Common myeloid progenitor, CD34-positive (primary cell): Measurements from ENCODE around the gene ACOT7.
A peak's percentile ranks its signal among the peaks of the same experiment; 100 is the strongest.

ENCODE experiments used
- CTCF ChIA-PET: fragments of 350-600 bp; sonication (Branson Sonifier 250); formaldehyde crosslinking; loops from one replicate; lab custom pipeline; 2021; ENCODE audit warnings: antibody characterized with exemption; lab: Charles Lee
- POLR2A ChIA-PET: fragments of 350-600 bp; sonication (Branson Sonifier 250); formaldehyde crosslinking; loops from one replicate; lab custom pipeline; 2021; ENCODE audit warnings: antibody characterized with exemption; lab: Charles Lee
- DNase-seq, 3 donors: peaks; one replicate each; pipeline versions ENCODE4 v3.0.0 to v3.0.0-alpha.2; 2013
- H3K27ac ChIP-seq, 2 experiments: 1 replicate in 1 of 2; 2 replicates in 1 of 2; pipeline ENCODE4 v1.7.0; 2013; ENCODE audit warnings: inconsistent platforms in 2 of 2, low read length in 2 of 2, mild to moderate bottlenecking in 2 of 2, low read depth in 1 of 2, moderate library complexity in 1 of 2; ENCODE audit not compliant: severe bottlenecking in 2 of 2, insufficient read depth in 1 of 2, poor library complexity in 1 of 2
- H3K27me3 ChIP-seq, 5 experiments: replicated peaks in 2 of 5; 1 replicate in 3 of 5; 2 replicates in 2 of 5; pipeline versions ENCODE4 v1.6.1 to v1.7.0; 2013; ENCODE audit warnings: low read length in 4 of 5, mild to moderate bottlenecking in 2 of 5, moderate library complexity in 2 of 5, inconsistent platforms in 1 of 5; ENCODE audit not compliant: insufficient read depth in 5 of 5, control insufficient read depth in 4 of 5
- H3K36me3 ChIP-seq, 4 experiments: 1 replicate in 2 of 4; 2 replicates in 2 of 4; pipeline versions ENCODE4 v1.6.1 to v1.7.0; 2013; ENCODE audit warnings: low read length in 3 of 4, control low read depth in 1 of 4, mild to moderate bottlenecking in 1 of 4; ENCODE audit not compliant: control insufficient read depth in 4 of 4, insufficient read depth in 4 of 4
- H3K4me1 ChIP-seq, 4 experiments: 1 replicate in 3 of 4; 2 replicates in 1 of 4; pipeline versions ENCODE4 v1.6.1 to v1.7.1; 2013; ENCODE audit warnings: low read length in 3 of 4, mild to moderate bottlenecking in 3 of 4, control low read depth in 1 of 4, inconsistent platforms in 1 of 4, moderate library complexity in 1 of 4; ENCODE audit not compliant: control insufficient read depth in 4 of 4, insufficient read depth in 4 of 4; ENCODE audit errors: control extremely low read depth in 1 of 4
- H3K4me3 ChIP-seq, 7 experiments: 1 replicate in 4 of 7; 2 replicates in 3 of 7; pipeline versions ENCODE4 v1.5.1 to v1.7.0; 2013; ENCODE audit warnings: mild to moderate bottlenecking in 7 of 7, low read length in 6 of 7, moderate library complexity in 6 of 7, inconsistent platforms in 2 of 7, low read depth in 2 of 7, control low read depth in 1 of 7; ENCODE audit not compliant: insufficient read depth in 4 of 7, control insufficient read depth in 1 of 7; ENCODE audit errors: extremely low read depth in 1 of 7
- H3K9me3 ChIP-seq, 5 experiments: 1 replicate in 4 of 5; 2 replicates in 1 of 5; pipeline versions ENCODE4 v1.6.1 to v1.7.1; 2013; ENCODE audit warnings: low read length in 4 of 5, mild to moderate bottlenecking in 2 of 5, inconsistent platforms in 1 of 5, low read depth in 1 of 5, moderate library complexity in 1 of 5; ENCODE audit not compliant: control insufficient read depth in 4 of 5, insufficient read depth in 2 of 5; ENCODE audit errors: control extremely low read depth in 1 of 5
- WGBS: methylation state at CpG from one replicate; pipeline ENCODE4 v1.1.5; 2013; ENCODE audit not compliant: insufficient coverage; 5-methylcytosine and 5-hydroxymethylcytosine counted together

ACOT7 gene

DNA sequence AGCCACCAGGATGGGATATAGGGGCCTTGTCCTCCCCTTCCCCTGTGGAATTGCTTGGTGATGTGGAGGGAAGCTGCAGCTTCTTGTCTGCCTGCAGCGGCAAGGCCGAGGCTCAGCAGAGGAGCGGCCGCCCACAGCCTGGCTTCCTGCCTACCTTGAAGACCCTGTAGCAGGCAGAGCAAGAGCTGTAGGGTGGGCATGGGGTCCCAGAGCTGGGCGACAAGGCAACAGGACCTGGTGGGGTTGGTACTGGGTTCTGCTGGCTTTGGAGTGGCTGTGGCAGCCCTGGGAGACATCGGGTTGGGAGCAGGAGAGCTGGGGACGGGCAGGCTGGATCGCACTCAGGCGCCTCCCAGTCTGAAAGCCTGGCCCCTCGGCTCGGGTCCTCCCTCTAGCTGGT lies 126.9 kb downstream of the ACOT7 start:
- WGBS: 99% methylated on average over 11 of the region's 11 CpGs
- POLR2A ChIA-PET: no interaction called here
- Histone ChIP-seq H3K27ac (no peak overlapping the region), H3K27me3 (peaks cover 0 to 21% (median 7%) of the 10 kb centered on the region in 5 experiments), H3K4me1 (no peaks in the 10 kb centered on the region), H3K4me3 (no peak overlapping the region), H3K9me3 (no peaks in the 10 kb centered on the region), H3K36me3 (peaks cover 0 to 3% (median 0%) of the 10 kb centered on the region in 4 experiments)
- DNase-seq: no peak
- CTCF ChIA-PET: no interaction called here

DNA sequence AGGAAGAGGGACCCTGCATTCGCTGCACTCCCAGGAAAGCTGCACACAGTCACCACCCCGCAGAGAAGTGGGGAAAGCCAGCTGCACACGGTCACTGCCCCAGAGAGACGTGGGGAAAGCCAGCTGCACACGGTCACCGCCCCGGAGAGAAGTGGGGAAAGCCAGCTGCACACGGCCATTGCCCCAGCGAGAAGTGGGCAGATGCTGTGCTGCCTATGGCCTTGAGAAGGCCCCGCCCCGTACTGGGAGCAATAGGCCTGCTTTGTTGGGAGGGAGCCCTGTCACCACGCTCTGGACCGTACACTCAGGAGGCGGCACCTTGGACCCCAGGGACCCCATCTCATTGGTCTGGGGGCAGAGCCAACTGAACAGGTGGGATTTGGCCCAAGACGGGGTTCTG lies 128.4 kb downstream of the ACOT7 start:
- Histone ChIP-seq H3K4me3 (no peak overlapping the region), H3K4me1 (peaks cover 0 to 11% (median 10%) of the 10 kb centered on the region in 4 experiments), H3K9me3 (no peaks in the 10 kb centered on the region), H3K27ac (no peak overlapping the region), H3K27me3 (peaks cover 0 to 27% (median 8%) of the 10 kb centered on the region in 5 experiments), H3K36me3 (peaks cover 0 to 3% (median 0%) of the 10 kb centered on the region in 4 experiments)
- DNase-seq: no peak
- ChIA-PET CTCF (interaction anchor here (1.0 to 1.2 kb wide), 4 partner anchors 9 to 154 kb away, joined by 3 read pairs; partner anchors contain the start of gene HES2), POLR2A (no interaction called here)
- 96% methylated on average over 15 of the region's 15 CpGs for WGBS

DNA sequence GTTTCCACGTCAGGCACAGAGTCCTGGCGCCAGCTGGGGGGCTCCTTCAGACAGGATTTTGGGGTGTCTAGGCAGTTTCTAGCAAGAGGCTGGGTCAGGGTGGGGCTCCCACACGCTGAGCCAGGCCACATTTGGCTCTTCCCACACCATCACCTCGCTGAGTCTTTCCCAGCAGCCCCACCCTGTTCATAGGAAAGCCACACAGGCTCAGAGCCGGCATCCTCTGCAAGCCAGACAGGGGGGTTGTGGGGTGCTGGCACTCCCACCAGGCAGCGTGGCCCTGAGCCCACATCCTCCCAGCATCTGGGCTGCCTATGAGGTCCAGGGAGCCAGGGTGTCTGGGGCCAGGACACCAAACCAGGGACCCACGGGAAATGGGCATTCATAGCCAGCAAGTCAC lies 129.9 kb downstream of the ACOT7 start:
- Histone ChIP-seq H3K36me3 (peaks cover 0 to 3% (median 0%) of the 10 kb centered on the region in 4 experiments), H3K27me3 (peaks cover 0 to 40% (median 18%) of the 10 kb centered on the region in 5 experiments), H3K9me3 (no peaks in the 10 kb centered on the region), H3K4me3 (no peak overlapping the region), H3K4me1 (peaks cover 0 to 16% (median 14%) of the 10 kb centered on the region in 4 experiments), H3K27ac (no peak overlapping the region)
- no peak for DNase-seq
- 85% methylated on average over 6 of the region's 7 CpGs for WGBS
- CTCF ChIA-PET: interaction anchor here (1.2 kb wide), 1 partner anchor 15 kb away, joined by 4 read pairs; no protein-coding TSS in a partner anchor
- POLR2A ChIA-PET: no interaction called here

DNA sequence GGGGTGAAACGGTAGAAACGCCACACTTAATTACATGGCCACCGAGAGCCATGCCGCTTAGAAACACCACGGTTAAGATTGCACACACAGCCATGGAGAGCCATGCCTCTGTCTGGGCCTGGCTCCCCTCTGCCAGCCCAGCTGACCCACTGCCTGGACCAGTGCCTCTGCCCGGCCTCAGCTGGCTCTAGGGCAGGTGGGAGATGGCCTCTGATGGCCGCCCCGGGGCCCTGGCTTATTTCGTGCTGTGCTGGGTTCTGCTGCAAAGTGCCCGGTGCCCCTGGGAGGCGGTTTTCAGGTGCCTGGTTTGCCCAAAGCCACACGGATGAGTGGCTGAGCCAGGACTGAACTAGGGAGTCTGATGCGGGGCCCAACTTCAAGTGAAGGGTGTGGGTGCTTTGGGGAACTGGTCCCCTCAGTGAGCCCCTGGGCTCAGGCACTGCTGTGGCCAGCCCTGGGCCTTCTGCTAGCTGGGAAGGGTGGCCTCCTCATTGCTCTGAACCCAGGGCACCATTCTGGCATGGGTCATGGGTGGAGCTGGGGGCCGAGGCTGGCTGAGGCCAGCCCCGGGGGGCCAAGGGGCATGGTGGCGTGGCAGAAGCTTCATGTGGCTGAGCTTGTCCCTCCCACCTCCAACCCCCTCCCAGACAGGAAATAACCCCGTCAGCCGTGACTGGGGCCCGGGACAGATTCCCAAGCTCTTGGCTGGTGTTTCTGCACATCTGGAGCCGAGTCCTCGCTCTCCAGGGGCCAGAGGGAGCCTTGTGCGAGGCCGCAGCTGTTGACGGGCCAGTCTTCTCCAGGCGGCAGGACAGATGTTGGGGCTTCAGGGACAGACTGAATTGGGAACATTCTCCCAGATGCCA lies 130.8 kb downstream of the ACOT7 start:
- ChIA-PET POLR2A (no interaction called here), CTCF (interaction anchor here (1.2 kb wide), 1 partner anchor 14 kb away, joined by 4 read pairs; no protein-coding TSS in a partner anchor)
- H3K4me3 ChIP-seq: no peak overlapping the region
- H3K27ac ChIP-seq: no peak overlapping the region
- H3K9me3 ChIP-seq: no peaks in the 10 kb centered on the region
- 94% methylated on average over 21 of the region's 25 CpGs for WGBS
- peaks cover 0 to 45% (median 20%) of the 10 kb centered on the region in 5 experiments for H3K27me3 ChIP-seq
- no peak for DNase-seq
- H3K36me3 ChIP-seq: peaks cover 0 to 3% (median 0%) of the 10 kb centered on the region in 4 experiments
- peaks cover 0 to 16% (median 14%) of the 10 kb centered on the region in 4 experiments for H3K4me1 ChIP-seq

DNA sequence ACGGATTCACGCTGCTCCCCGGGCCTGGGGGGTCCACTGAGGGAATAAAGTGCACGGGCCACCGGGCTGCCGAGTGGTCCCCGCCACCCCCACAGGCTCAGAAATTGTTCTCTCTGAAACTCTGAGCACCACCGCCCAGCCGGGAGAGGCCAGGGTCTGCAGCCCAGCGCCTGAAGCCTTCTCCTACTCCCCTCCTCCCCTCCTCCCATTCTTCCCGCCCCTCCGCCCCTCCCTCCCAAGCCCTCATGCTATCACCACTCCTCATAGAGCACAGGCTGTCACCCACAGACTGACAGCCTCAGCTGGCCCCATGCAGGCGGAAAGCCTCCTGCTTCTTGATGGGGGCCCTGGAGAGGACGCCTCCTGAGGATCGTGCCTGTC lies 132.0 kb downstream of the ACOT7 start:
- peaks cover 0 to 52% (median 24%) of the 10 kb centered on the region in 5 experiments for H3K27me3 ChIP-seq
- DNase-seq: no peak
- H3K4me3 ChIP-seq: peak overlapping the region in 3 of 7 experiments; percentile 50 to 66 (median 60)
- 14% methylated on average over 12 of the region's 15 CpGs for WGBS
- H3K9me3 ChIP-seq: no peaks in the 10 kb centered on the region
- peaks cover 0 to 16% (median 14%) of the 10 kb centered on the region in 4 experiments for H3K4me1 ChIP-seq
- no peak overlapping the region for H3K27ac ChIP-seq
- CTCF ChIA-PET: no interaction called here
- POLR2A ChIA-PET: no interaction called here
- peaks cover 0 to 3% (median 0%) of the 10 kb centered on the region in 4 experiments for H3K36me3 ChIP-seq

DNA sequence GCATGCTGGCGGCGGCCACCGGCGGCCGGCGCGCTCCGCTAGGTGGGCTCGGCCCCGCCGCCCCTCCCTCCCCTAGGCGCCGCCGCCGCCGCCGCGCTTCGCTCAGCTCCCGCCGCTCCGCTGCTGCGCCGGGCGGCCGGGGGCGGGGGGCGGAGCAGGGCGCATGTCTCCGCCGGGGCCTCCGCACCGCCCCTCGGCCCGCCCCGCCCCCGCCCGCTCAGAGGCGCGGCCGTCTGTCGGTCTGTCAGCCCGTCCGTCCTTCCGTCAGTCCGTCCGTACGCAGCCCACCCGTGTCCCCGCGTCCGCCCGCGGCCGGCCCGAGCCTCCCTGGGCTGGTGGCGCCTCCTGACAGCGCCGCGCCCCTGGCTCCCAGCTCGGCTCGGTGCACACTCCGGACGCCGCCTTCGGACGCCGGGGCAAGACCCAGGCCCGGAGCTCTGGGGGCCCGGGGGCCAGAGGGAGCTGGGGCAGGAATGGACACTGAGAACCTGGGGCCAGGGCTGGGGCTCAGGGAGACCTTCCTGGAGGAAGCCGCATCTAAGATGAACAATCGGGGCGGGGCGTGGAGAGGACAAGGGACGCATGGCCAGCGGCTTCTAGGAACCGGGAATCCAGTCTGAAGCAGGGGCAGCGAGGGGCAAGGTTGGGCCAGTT lies 132.5 kb downstream of the ACOT7 start, which contains the start of gene GPR153:
TSS of gene GPR153 (minus strand) at position 138 of the 654 bp plus-strand sequence. CDS start 6,193 bp downstream, outside the sequence.
- H3K27me3 ChIP-seq: peaks cover 0 to 52% (median 24%) of the 10 kb centered on the region in 5 experiments
- WGBS: 2% methylated on average over 62 of the region's 78 CpGs
- POLR2A ChIA-PET: no interaction called here

More for the DNA sequence above, 132.5 kb downstream of the ACOT7 start, which contains the start of gene GPR153:
- DNase-seq: peak in 2 of 3 donors; percentile 30 to 37
- H3K4me3 ChIP-seq: peak within 1 kb of the TSS in 6 of 7 experiments; percentile 23 to 66 (median 50)
- CTCF ChIA-PET: no interaction called here
- H3K9me3 ChIP-seq: no peaks in the 10 kb centered on the region
- peaks cover 0 to 3% (median 0%) of the 10 kb centered on the region in 4 experiments for H3K36me3 ChIP-seq
- no peak within 1 kb of the TSS for H3K27ac ChIP-seq
- H3K4me1 ChIP-seq: peaks cover 0 to 16% (median 14%) of the 10 kb centered on the region in 4 experiments
